NCI-H128 (cell line): ENCODE measurements around the gene MINDY4.

Source experiments
- DNase-seq: peaks from one replicate; lab custom pipeline; 2025; ENCODE audit not compliant: unreplicated experiment; lab: John Stamatoyannopoulos, UW

MINDY4 gene

DNA sequence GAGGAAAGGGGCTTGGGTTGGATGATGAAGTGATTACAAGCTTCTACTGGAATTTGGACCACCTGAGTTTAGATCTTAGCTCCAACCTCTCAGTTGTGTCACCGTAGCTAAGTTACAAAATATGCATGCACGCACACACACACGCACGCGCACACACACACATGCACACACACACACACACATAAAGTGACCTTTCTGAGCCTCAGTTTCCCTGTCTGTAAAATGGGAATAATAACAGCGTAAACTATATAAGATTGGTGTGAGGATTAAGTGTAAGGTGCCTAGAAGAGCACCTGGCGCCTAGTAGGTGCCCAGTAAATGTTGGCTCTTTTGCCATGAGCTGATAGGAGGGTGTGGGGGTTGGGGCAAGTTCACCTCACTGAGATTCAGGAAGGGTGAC is 127.8 kb downstream of the MINDY4 start:
- DNase-seq = no peak

DNA sequence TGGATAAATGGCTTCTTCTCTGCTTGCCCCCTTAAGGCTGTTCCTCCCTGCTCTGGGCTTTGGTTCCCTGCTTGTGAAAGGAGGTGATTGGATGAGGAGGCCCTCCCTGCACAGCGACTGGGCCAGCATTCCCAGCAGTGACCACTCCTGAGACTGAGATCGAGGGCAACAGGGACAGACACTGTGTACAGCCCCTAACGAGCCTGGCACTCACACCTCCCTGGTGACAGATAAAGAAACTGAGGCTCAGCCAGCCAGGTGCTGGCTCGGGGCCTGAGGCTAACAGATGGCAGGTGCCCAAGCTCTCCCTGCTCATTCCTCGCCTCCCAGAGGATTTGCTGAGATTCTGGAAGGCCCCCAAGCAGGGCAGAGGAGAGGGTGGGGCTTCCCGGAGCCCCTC is 128.4 kb downstream of the MINDY4 start:
- DNase-seq = no peak

- DNase-seq = no peak
Measured at GRCh38 chr7:30900053-30900452, 128.8 kb downstream of the MINDY4 start.

- no peak for DNase-seq
Measured at GRCh38 chr7:30900803-30901362, 129.7 kb downstream of the MINDY4 start.

DNA sequence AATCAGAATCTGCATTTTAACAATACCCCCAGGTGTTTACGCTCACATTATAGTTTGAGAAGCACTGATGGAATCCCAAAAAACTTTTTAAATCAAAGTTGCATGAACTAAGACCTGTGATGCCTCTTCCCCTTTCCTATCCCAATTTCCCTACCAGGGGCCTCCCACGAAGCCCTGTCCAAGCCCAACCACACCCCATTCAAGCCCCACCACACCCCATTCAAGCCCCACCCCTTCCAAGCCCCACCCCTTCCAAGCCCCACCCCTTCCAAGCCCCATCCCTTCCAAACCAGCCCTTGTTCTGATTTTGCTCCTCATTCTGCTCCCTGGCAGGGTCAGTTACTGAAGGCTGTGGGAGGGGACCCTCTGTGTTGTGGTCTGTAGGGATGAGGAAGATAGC is 130.6 kb downstream of the MINDY4 start:
- no peak for DNase-seq

GRCh38 chr7:30902466-30902865 is 131.2 kb downstream of the MINDY4 start:
- DNase-seq = no peak

DNA sequence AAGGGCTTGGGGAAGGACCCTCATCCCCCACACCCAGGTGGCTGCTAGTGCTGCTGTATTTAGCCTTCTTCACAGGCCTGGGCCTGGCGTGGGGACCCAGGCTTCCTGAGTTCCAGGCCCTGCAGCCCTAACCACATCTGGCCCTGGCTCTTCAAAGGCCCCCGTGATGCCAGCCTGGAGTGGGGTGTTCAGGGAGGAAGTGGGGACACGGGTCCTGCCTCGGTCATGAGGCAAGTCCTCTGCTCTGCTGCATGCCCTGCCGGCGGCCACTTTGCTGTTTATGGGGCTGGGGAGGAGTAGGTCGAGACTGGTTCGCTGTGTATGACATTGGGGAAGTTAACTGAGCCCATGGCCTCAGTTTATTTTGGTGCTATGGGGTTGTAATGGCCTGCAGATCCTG is 131.9 kb downstream of the MINDY4 start:
- DNase-seq = no peak

DNA sequence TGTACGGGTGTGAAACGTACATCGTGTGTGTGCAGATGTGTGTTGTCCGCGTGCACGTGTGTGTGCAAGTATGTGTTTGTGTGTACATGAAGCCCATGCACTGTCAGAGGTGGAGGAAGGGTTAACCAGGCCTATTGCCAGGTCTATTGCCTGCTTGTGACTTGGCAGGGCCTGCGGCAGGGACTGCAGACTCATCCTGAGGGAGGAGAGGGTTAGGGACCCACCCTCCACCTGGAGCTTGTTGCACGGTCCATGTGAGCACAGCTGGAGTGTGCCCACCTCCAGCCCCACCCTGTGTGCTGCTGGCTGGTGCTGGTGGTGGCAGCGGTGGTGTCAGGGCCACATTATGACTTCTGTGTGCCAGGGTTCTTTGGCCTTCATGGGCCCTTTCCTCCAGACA is 133.3 kb downstream of the MINDY4 start:
- no peak for DNase-seq

GRCh38 chr7:30905078-30906012 is 134.1 kb downstream of the MINDY4 start:
- DNase-seq = no peak

- DNase-seq = no peak
Measured at GRCh38 chr7:30906014-30906413, 134.8 kb downstream of the MINDY4 start.

GRCh38 chr7:30906515-30907240 is 135.5 kb downstream of the MINDY4 start:
- DNase-seq = no peak

DNA sequence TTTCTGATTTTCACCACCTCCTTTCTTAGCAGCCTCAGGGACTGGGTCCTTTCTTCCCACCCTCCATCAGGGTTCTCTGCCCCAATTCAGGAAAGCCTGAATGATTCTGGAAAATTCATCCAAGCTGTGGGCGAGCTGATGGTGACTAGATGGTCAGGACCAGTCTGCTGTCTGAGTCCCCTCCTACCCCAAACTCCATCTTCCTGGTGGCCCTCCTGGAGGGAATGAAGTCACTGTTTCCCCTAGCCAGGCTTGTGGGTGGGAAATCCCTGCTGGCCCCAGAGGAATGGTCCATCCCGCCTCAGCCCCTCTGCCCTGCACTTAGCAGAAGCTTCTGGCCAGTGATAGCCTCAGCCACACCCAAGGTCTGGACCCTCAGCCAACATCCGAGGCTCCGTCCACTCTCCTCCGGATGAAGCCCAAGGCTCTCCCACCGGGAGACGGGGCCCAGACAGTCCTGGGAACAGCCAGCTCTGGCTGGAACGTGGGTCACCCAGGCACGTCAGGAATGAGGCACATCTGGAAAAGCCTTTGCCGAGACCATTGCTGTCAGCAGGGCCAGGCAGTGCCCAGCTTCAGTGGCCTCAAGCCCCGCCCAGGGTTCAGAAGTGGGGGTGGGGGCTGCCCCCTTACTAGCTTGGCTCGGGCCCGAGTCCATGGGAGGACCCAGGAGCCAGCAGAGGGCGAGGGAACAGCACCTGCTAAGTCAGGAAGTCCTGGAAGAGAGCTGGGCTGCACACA is 136.5 kb downstream of the MINDY4 start:
- DNase-seq = no peak

GRCh38 chr7:30908681-30909080 is 137.5 kb downstream of the MINDY4 start:
- DNase-seq = no peak

- no peak for DNase-seq
Measured at GRCh38 chr7:30909431-30909830, 138.2 kb downstream of the MINDY4 start.

GRCh38 chr7:30910411-30911073 is 139.3 kb downstream of the MINDY4 start:
- DNase-seq = no peak

DNA sequence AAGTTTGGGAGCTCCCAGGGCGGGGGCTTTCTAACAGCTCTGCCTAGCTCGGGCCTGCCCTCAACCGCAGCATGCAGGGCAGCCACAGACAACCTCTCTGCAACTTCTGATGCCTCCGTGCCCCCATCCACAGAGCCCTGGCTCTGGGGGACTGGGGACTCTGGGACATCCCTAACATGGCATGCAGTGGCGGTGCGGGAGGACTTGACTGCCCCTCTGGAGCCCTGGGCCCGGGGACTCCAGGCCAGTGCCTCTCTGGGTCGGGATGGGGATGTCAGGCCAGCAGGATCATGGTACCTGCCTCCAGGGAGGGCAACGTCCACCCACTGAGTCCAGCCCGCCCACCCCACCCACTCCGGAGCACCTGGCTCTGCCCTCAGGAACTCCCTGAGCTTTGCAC is 139.9 kb downstream of the MINDY4 start:
- no peak for DNase-seq

- DNase-seq = no peak
Measured at GRCh38 chr7:30911561-30911969, 140.3 kb downstream of the MINDY4 start, which contains the start of gene AQP1. TSS of gene AQP1 (plus strand) at chr7:30911853. CDS start at chr7:30911910, 57 bp downstream.

- no peak for DNase-seq
Measured at GRCh38 chr7:30912021-30912730, 141.0 kb downstream of the MINDY4 start.

GRCh38 chr7:30912731-30912985 is 141.4 kb downstream of the MINDY4 start:
- DNase-seq = no peak
